Mesendoderm (in vitro differentiated cells): ENCODE measurements around the gene LXN. TPM values are rescaled to one million over a fixed set of nuclear protein-coding genes. Genes with fewer than 3 reads are reported as not detected.

Source experiments
- DNase-seq: peaks from one replicate; pipeline ENCODE4 v3.0.0; 2013
- H2AK5ac ChIP-seq: 2 replicates; pipeline ENCODE4 v1.6.1; 2013; ENCODE audit warnings: low read length, inconsistent platforms
- H2BK120ac ChIP-seq: 2 replicates; pipeline ENCODE4 v1.6.1; 2013; ENCODE audit warnings: low read depth, mild to moderate bottlenecking, low read length, moderate library complexity, mixed read lengths
- H2BK15ac ChIP-seq: replicated peaks from 2 replicates; pipeline ENCODE4 v1.6.1; 2013; ENCODE audit warnings: low read depth, mild to moderate bottlenecking, moderate library complexity
- H2BK5ac ChIP-seq: 2 replicates; pipeline ENCODE4 v1.6.1; 2013; ENCODE audit warnings: low read length, inconsistent platforms
- H3K18ac ChIP-seq: 2 replicates; pipeline ENCODE4 v1.6.1; 2013; ENCODE audit warnings: mild to moderate bottlenecking, low read length, mixed read lengths
- H3K23ac ChIP-seq: one replicate; pipeline ENCODE4 v1.6.1; 2013; ENCODE audit warnings: low read length
- H3K27ac ChIP-seq: 2 replicates; pipeline ENCODE4 v1.5.1; 2013; ENCODE audit warnings: low read depth, mild to moderate bottlenecking, inconsistent platforms, low read length, moderate library complexity
- H3K27me3 ChIP-seq: 2 replicates; pipeline ENCODE4 v1.6.1; 2013; ENCODE audit warnings: low read length, control low read depth, mild to moderate bottlenecking, inconsistent platforms; ENCODE audit not compliant: insufficient read depth, poor library complexity
- H3K36me3 ChIP-seq: 2 replicates; pipeline ENCODE4 v1.6.1; 2013; ENCODE audit warnings: low read length, inconsistent platforms; ENCODE audit not compliant: control insufficient read depth, insufficient read depth
- H3K4ac ChIP-seq: one replicate; pipeline ENCODE4 v1.6.1; 2013; ENCODE audit warnings: low read depth, mild to moderate bottlenecking, low read length, moderate library complexity
- H3K4me1 ChIP-seq: 2 replicates; pipeline ENCODE4 v1.6.1; 2013; ENCODE audit warnings: low read depth, low read length, inconsistent platforms; ENCODE audit not compliant: control insufficient read depth
- H3K4me2 ChIP-seq: 2 replicates; pipeline ENCODE4 v1.6.1; 2013; ENCODE audit warnings: low read length
- H3K4me3 ChIP-seq: 2 replicates; pipeline ENCODE4 v1.5.1; 2013; ENCODE audit warnings: mild to moderate bottlenecking, low read length
- H3K56ac ChIP-seq: one replicate; pipeline ENCODE4 v1.6.1; 2013; ENCODE audit warnings: low read length
- H3K79me1 ChIP-seq: 2 replicates; pipeline ENCODE4 v1.6.1; 2013; ENCODE audit warnings: low read length, inconsistent platforms
- H3K79me2 ChIP-seq: 2 replicates; pipeline ENCODE4 v1.6.1; 2013; ENCODE audit warnings: mild to moderate bottlenecking, low read length; ENCODE audit not compliant: control insufficient read depth, insufficient read depth
- H3K9ac ChIP-seq: 2 replicates; pipeline ENCODE4 v1.6.1; 2013; ENCODE audit warnings: low read length, inconsistent platforms
- H4K5ac ChIP-seq: one replicate; pipeline ENCODE4 v1.6.1; 2013; ENCODE audit warnings: low read length
- H4K8ac ChIP-seq: one replicate; pipeline ENCODE4 v1.6.1; 2013; ENCODE audit warnings: low read depth, mild to moderate bottlenecking, control low read depth, low read length, moderate library complexity
- WGBS: extraction: QIAGEN DNeasy Blood & Tissue Kit; methylation state at CpG from one replicate; pipeline ENCODE4 v1.1.7; 2013; ENCODE audit warnings: low lambda C conversion rate, missing lambda C conversion rate; ENCODE audit not compliant: insufficient coverage; ENCODE audit errors: extremely low coverage; 5-methylcytosine and 5-hydroxymethylcytosine counted together
- polyA plus RNA-seq, 2 experiments: library from polyadenylated mRNA; stranded (reverse); fragments of 200-250 nt; gene quantifications; one replicate each; pipeline ENCODE4 v1.2.3, GENCODE V29; 2013

LXN gene, protein sequence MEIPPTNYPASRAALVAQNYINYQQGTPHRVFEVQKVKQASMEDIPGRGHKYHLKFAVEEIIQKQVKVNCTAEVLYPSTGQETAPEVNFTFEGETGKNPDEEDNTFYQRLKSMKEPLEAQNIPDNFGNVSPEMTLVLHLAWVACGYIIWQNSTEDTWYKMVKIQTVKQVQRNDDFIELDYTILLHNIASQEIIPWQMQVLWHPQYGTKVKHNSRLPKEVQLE
- polyA plus RNA-seq (2013, experiment 1 of 2), result 10.3 TPM
- 11.1 TPM for polyA plus RNA-seq (2013, experiment 2 of 2)

DNA sequence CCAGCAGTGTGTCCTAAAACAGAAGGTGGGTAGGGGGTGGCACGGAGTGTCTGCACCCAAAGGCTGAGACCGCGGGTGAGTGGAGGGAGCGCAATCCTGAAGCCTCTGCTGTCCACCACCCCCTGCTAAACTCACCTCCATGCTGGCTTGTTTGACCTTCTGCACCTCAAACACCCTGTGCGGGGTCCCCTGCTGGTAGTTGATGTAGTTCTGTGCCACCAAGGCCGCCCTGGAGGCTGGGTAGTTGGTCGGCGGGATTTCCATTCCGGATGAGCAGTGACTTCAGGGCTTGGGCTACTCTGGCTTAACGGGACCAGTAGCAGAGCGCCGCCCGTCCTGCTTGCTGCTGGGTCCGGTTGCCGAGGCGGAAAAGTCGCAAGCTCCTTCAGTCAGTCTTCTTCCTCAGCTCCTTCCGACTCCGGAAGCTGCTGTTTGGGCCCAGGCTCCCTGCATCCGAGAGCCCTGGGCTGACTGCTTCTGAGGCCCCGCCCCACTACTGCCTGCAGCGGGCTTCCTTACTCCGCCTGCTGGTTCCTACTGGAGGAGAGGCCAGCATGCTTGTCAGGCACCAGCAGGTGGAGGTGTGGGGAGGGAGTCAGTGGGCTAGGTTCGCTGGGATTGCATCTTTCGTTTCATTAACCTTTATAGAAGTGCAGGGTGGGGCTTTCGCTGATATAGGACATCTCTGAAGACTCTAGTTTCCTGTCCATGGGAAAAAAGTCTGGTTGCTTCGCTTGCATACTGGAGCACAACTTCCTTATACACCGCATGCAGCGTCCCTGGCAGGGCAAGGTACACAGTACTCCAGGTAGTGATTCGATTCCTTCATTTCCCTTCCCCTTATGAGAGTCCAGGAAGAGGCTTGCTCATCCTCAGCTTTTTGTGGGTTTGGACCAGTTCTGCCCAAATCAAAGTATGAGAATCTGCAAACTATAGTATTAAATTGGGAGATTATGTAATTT is at the start of gene LXN:
Gene LXN, minus strand, starts transcription at position 434 of the 962 bp plus-strand sequence. Its CDS starts 170 bp downstream, at position 264.
- peak within 1 kb of the TSS; percentile 46 for H3K4me3 ChIP-seq
- no peak within 1 kb of the TSS for H2BK5ac ChIP-seq
- H4K8ac ChIP-seq, result no peak within 1 kb of the TSS
- no peak within 1 kb of the TSS for H2BK120ac ChIP-seq
- H3K4ac ChIP-seq, result no peak within 1 kb of the TSS
- WGBS, result no CpG with 5 or more reads among the region's 30 CpGs
- H3K9ac ChIP-seq, result peak within 1 kb of the TSS; percentile 80
- H3K79me1 ChIP-seq, result no peaks in the 10 kb centered on the region
- no peak within 1 kb of the TSS for H3K23ac ChIP-seq
- H2AK5ac ChIP-seq, result no peak within 1 kb of the TSS
- H3K36me3 ChIP-seq, result peaks cover 1% of the 10 kb centered on the region
- H3K4me1 ChIP-seq, result peaks cover 2% of the 10 kb centered on the region
- H3K18ac ChIP-seq, result no peak within 1 kb of the TSS
- H3K27me3 ChIP-seq, result no peaks in the 10 kb centered on the region
- no peaks in the 10 kb centered on the region for H3K79me2 ChIP-seq
- H3K56ac ChIP-seq, result peak within 1 kb of the TSS; percentile 86
- no peak within 1 kb of the TSS for H2BK15ac ChIP-seq
- peak within 1 kb of the TSS; percentile 66 for H3K4me2 ChIP-seq
- H3K27ac ChIP-seq, result no peak within 1 kb of the TSS
- H4K5ac ChIP-seq, result no peak within 1 kb of the TSS
- peak; percentile 97 for DNase-seq

DNA sequence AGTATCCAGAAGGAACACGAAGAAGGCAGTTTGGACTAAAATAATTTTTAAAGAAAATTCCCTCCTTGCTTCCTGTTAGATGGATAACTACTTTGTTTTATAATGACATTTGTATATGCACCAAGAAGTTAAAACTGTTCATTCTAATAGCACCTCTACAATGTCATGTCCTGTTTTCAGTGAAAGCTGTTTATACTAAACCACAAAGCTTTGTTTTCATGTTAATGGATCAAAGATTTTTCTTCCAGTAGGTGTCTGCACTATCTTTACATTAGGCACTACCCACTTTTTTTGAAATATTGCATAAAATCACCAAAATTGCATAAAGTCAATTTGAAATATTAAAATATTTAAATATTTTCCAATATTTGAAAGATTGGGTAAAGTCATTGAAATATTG is 49.7 kb upstream of the LXN start:
- H2BK120ac ChIP-seq, result no peak overlapping the region
- H3K9ac ChIP-seq, result no peak overlapping the region
- H3K4me1 ChIP-seq, result no peaks in the 10 kb centered on the region
- H3K56ac ChIP-seq, result no peak overlapping the region
- no peak overlapping the region for H3K4ac ChIP-seq
- no peak overlapping the region for H3K4me3 ChIP-seq
- no peak overlapping the region for H3K27ac ChIP-seq
- H3K79me2 ChIP-seq, result no peaks in the 10 kb centered on the region
- no peaks in the 10 kb centered on the region for H3K36me3 ChIP-seq
- no peak overlapping the region for H2BK15ac ChIP-seq
- no peak overlapping the region for H3K23ac ChIP-seq
- H4K8ac ChIP-seq, result no peak overlapping the region
- H3K18ac ChIP-seq, result no peak overlapping the region
- no CpG with 5 or more reads among the region's 1 CpG for WGBS
- no peaks in the 10 kb centered on the region for H3K79me1 ChIP-seq
- no peak overlapping the region for H2BK5ac ChIP-seq
- H3K27me3 ChIP-seq, result no peaks in the 10 kb centered on the region
- no peak for DNase-seq
- H2AK5ac ChIP-seq, result no peak overlapping the region
- no peak overlapping the region for H3K4me2 ChIP-seq
- H4K5ac ChIP-seq, result no peak overlapping the region

DNA sequence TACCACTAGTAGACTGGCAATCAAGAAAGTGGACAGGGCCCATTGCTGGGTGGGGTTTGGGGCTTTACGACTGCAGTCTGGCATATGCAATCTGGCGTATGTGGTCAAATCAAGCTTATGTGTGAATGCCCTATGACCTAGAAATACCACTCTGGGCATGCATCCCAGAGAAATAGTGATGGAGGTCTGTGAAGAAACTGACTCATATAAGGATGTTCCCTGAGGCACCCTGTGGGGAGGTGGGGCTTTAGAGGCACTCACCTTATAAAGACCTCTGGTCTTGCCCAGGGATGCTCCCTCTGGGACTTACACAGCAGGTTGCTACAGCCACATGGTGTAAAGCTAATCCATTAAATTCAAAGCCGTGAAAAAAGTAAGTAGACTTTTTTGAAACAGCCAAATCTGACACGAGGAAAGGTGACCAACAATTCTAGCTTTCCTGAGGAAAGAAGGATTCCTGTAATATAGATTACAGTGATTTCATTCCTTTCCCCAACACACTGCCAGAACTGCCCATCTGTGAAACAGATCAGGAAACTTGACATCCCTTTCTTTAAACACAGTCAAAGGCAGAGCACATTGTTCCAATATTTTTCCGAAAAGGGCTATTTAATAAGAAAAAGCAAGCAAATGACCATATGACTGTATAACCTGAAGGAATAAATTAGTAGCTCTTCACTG is 46.2 kb upstream of the LXN start:
- no peak for DNase-seq
- H3K18ac ChIP-seq, result no peak overlapping the region
- H3K4ac ChIP-seq, result no peak overlapping the region
- no peaks in the 10 kb centered on the region for H3K36me3 ChIP-seq
- no peak overlapping the region for H3K4me2 ChIP-seq
- no peak overlapping the region for H2BK15ac ChIP-seq
- H4K8ac ChIP-seq, result no peak overlapping the region
- no peak overlapping the region for H2BK5ac ChIP-seq
- no peak overlapping the region for H2BK120ac ChIP-seq
- H2AK5ac ChIP-seq, result no peak overlapping the region
- H4K5ac ChIP-seq, result no peak overlapping the region
- H3K23ac ChIP-seq, result no peak overlapping the region
- H3K27me3 ChIP-seq, result no peaks in the 10 kb centered on the region
- H3K4me3 ChIP-seq, result no peak overlapping the region
- WGBS, result no CpG with 5 or more reads among the region's 5 CpGs
- H3K4me1 ChIP-seq, result no peaks in the 10 kb centered on the region
- no peaks in the 10 kb centered on the region for H3K79me2 ChIP-seq
- no peaks in the 10 kb centered on the region for H3K79me1 ChIP-seq
- H3K56ac ChIP-seq, result no peak overlapping the region
- no peak overlapping the region for H3K9ac ChIP-seq
- H3K27ac ChIP-seq, result no peak overlapping the region

DNA sequence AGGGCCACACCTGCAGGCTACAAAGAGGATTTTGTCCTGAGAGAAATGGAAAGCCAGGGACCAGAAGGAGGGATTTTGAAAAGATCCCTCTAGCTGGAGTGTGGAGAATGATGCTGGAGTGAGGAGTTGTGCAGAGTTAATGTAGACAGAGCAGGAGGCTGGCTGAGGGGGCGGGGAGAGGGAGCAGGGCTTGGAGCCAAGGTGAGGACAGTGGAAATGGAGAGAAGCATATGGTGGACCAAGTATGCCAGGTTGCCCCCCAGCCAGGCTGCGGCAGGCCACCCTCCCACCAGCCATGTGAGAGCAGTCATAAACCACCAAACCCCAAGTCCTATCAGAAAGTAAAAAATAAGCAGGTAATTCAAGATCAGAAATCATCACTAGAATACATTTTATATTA is 45.1 kb upstream of the LXN start:
- no CpG with 5 or more reads among the region's 2 CpGs for WGBS
- H3K4me2 ChIP-seq, result no peak overlapping the region
- H3K4ac ChIP-seq, result no peak overlapping the region
- no peak overlapping the region for H3K18ac ChIP-seq
- no peaks in the 10 kb centered on the region for H3K27me3 ChIP-seq
- no peak overlapping the region for H3K23ac ChIP-seq
- no peak overlapping the region for H3K56ac ChIP-seq
- H2AK5ac ChIP-seq, result no peak overlapping the region
- H3K79me1 ChIP-seq, result no peaks in the 10 kb centered on the region
- no peak overlapping the region for H3K9ac ChIP-seq
- no peak overlapping the region for H2BK120ac ChIP-seq
- H3K79me2 ChIP-seq, result no peaks in the 10 kb centered on the region
- peaks cover 6% of the 10 kb centered on the region for H3K4me1 ChIP-seq
- no peak overlapping the region for H4K8ac ChIP-seq
- H2BK5ac ChIP-seq, result no peak overlapping the region
- no peak overlapping the region for H2BK15ac ChIP-seq
- no peak overlapping the region for H3K4me3 ChIP-seq
- H3K27ac ChIP-seq, result no peak overlapping the region
- H4K5ac ChIP-seq, result no peak overlapping the region
- DNase-seq, result no peak
- H3K36me3 ChIP-seq, result no peaks in the 10 kb centered on the region

DNA sequence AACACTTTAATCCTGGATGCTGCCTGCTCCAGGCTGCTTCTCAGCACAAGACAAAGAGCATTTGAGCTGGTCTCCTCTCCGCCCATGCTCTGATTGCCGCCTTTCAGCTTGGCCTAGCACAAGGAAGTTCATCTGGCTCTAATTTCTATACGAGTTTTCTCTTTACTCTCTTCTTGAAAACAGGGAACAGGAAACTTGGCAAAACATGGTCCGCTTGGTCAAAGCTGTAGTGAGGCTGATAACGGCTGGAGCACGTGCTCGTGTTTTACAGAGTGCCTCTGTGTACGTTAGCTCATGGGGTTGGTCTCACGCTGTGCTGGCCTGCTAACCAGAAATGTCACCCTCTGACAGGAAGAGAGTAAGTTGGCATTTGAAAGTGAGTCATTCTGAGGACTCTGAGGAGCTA is 40.6 kb upstream of the LXN start:
- Histone ChIP-seq H2AK5ac (no peak overlapping the region), H3K4me2 (no peak overlapping the region), H3K4me1 (peaks cover 6% of the 10 kb centered on the region), H4K5ac (no peak overlapping the region), H2BK5ac (no peak overlapping the region), H3K79me1 (no peaks in the 10 kb centered on the region), H3K23ac (peak overlapping the region; percentile 52), H3K18ac (peak overlapping the region; percentile 53), H2BK15ac (no peak overlapping the region), H2BK120ac (no peak overlapping the region), H4K8ac (no peak overlapping the region), H3K27me3 (no peaks in the 10 kb centered on the region), H3K56ac (no peak overlapping the region), H3K4ac (no peak overlapping the region), H3K9ac (no peak overlapping the region), H3K36me3 (no peaks in the 10 kb centered on the region), H3K79me2 (no peaks in the 10 kb centered on the region), H3K4me3 (no peak overlapping the region), H3K27ac (peak overlapping the region; percentile 59)
- no CpG with 5 or more reads among the region's 9 CpGs for WGBS
- peak; percentile 90 for DNase-seq
